ENCODE measurements around the gene POLE. TPM values are rescaled to one million over a fixed set of nuclear protein-coding genes. Genes with fewer than 3 reads are reported as not detected.

The POLE gene
- total RNA-seq, 4 donors from 2014 or later: 58.3 to 198 (median 84.3) TPM

- Histone ChIP-seq H3K27me3 (no peaks in the 10 kb centered on the region), H3K36me3 (peaks cover 0 to 89% (median 0%) of the 10 kb centered on the region in 3 donors)
Observed at GRCh38 chr12:132668191-132669088, 18.7 kb downstream of the POLE start.

DNA sequence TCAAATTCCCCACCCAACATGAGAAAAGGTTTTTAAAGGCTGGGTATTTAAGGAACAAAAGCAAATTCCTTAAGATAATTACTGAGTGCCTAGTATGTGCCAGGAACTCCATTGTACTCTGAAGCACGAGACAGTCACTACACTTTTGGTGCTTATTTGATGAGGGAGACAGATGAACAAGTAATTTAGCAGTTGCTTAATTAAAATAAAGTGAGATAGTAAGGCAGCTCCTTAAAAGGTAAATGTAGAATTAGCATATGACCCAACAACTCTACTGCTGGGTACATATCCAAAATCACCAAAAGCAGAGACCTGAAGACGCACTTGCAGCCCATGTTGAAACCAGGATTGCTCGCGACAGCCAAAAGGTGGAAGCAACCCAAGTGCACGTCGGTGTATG, 21.3 kb downstream of the POLE start:
- TF ChIP-seq POLR2A (IDR thresholded peaks at IDR 0.05): no peak
- TF ChIP-seq, protein P1, sequence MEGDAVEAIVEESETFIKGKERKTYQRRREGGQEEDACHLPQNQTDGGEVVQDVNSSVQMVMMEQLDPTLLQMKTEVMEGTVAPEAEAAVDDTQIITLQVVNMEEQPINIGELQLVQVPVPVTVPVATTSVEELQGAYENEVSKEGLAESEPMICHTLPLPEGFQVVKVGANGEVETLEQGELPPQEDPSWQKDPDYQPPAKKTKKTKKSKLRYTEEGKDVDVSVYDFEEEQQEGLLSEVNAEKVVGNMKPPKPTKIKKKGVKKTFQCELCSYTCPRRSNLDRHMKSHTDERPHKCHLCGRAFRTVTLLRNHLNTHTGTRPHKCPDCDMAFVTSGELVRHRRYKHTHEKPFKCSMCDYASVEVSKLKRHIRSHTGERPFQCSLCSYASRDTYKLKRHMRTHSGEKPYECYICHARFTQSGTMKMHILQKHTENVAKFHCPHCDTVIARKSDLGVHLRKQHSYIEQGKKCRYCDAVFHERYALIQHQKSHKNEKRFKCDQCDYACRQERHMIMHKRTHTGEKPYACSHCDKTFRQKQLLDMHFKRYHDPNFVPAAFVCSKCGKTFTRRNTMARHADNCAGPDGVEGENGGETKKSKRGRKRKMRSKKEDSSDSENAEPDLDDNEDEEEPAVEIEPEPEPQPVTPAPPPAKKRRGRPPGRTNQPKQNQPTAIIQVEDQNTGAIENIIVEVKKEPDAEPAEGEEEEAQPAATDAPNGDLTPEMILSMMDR (IDR thresholded peaks at IDR 0.05): no peak
- no peak overlapping the region for H3K4me3 ChIP-seq
- no peaks in the 10 kb centered on the region for H3K9me3 ChIP-seq
- H3K27ac ChIP-seq: no peak overlapping the region
- no peak for DNase-seq
- H3K4me1 ChIP-seq: no peaks in the 10 kb centered on the region
- H3K27me3 ChIP-seq: no peaks in the 10 kb centered on the region
- H3K36me3 ChIP-seq: peaks cover 0 to 96% (median 0%) of the 10 kb centered on the region in 3 donors

More at GRCh38 chr12:132668191-132669088, 18.7 kb downstream of the POLE start:
- peak in 1 of 3 donors; percentile 39 for DNase-seq
- Histone ChIP-seq H3K4me3 (no peak overlapping the region), H3K4me1 (no peaks in the 10 kb centered on the region), H3K9me3 (no peaks in the 10 kb centered on the region), H3K27ac (no peak overlapping the region)
- TF ChIP-seq, protein P1 (IDR thresholded peaks at IDR 0.05): no peak
- TF ChIP-seq POLR2A (IDR thresholded peaks at IDR 0.05): no peak

DNA sequence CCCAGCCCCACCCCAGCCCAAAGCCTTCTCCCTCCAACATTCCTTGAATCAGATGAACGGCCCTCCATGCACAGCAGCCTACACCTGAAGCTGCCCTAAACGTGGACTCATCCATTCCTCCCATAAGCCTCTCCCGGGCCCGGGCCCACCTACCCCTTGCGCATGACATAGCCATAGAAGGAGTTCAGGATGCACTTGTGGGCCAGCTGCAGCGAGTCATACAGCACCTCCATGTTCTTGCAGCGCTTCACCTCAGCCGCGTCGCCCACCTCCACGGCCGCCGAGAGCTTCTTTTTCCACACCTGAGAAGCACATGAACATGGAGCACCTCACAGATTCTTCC, 22.0 kb downstream of the POLE start:
- Histone ChIP-seq H3K9me3 (no peaks in the 10 kb centered on the region), H3K27me3 (no peaks in the 10 kb centered on the region), H3K36me3 (peaks cover 0 to 96% (median 0%) of the 10 kb centered on the region in 3 donors), H3K4me3 (no peak overlapping the region), H3K4me1 (no peaks in the 10 kb centered on the region), H3K27ac (no peak overlapping the region)
- TF ChIP-seq, protein P1 (IDR thresholded peaks at IDR 0.05): no peak
- no peak for TF ChIP-seq POLR2A (IDR thresholded peaks at IDR 0.05)
- DNase-seq: no peak

GRCh38 chr12:132664206-132665148, 22.7 kb downstream of the POLE start:
- Histone ChIP-seq H3K27ac (no peak overlapping the region), H3K4me1 (no peaks in the 10 kb centered on the region), H3K9me3 (no peaks in the 10 kb centered on the region), H3K36me3 (peaks cover 0 to 96% (median 0%) of the 10 kb centered on the region in 3 donors), H3K27me3 (no peaks in the 10 kb centered on the region), H3K4me3 (no peak overlapping the region)
- no peak for TF ChIP-seq POLR2A (IDR thresholded peaks at IDR 0.05)
- TF ChIP-seq, protein P1 (IDR thresholded peaks at IDR 0.05): no peak
- DNase-seq: peak in 1 of 3 donors; percentile 32

DNA sequence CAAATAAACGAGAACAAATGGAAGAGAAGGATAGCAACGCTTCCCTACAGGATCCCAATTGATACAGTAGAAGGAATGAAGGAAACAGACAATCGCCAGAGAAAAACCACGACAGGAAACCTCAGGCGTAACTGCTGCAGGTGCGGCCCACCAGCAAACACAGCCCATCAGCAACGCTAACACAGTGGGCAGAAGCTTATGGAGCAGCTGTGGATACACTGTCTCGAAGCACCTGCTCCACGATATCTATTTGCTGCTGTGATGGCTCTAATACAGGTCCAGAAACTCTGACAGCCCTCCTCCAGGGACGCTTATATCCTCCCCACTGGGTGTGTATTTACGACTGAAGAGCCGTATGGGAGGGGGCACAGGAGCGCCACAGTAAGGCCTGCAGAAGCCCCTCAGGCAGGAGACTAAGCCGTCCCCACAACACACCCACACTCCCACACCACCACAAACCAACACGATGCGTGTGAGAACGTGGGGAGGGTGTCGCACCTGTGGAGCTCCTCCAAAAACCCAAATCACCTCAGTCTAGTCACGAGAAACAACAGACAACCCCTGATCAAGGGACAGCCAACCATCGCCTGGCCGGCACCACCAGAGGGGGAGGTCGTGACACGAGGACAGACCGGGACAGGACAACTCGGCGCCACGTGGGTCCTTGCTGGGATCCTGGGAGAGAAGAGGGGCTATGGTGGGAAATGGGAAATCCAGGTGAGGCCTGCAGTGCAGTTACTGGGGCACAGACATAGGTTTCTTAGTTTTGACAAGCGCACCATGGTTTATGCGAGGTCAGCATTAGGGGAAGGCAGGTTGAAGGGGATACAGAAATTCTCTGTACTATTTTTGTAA, 24.0 kb downstream of the POLE start:
- no peaks in the 10 kb centered on the region for H3K27me3 ChIP-seq
- TF ChIP-seq, protein P1 (IDR thresholded peaks at IDR 0.05): no peak
- no peak for TF ChIP-seq POLR2A (IDR thresholded peaks at IDR 0.05)
- H3K4me3 ChIP-seq: no peak overlapping the region
- DNase-seq: peak in 1 of 3 donors; percentile 37
- H3K36me3 ChIP-seq: peaks cover 0 to 96% (median 0%) of the 10 kb centered on the region in 3 donors
- no peak overlapping the region for H3K27ac ChIP-seq
- H3K4me1 ChIP-seq: no peaks in the 10 kb centered on the region
- H3K9me3 ChIP-seq: no peaks in the 10 kb centered on the region

Measured in Peyer's patch (tissue), 4 donors.